Central memory CD4-positive, alpha-beta T cell (primary cell): ENCODE data around the gene PRDX1.
"Not testable (repeated sequence)": the region's sequence is repeated elsewhere in the genome, so short reads cannot be mapped to it uniquely, and the experiment has no call there.

Experiments
- DNase-seq: peaks from one replicate; pipeline ENCODE4 v3.0.0; 2022

The PRDX1 gene

DNA sequence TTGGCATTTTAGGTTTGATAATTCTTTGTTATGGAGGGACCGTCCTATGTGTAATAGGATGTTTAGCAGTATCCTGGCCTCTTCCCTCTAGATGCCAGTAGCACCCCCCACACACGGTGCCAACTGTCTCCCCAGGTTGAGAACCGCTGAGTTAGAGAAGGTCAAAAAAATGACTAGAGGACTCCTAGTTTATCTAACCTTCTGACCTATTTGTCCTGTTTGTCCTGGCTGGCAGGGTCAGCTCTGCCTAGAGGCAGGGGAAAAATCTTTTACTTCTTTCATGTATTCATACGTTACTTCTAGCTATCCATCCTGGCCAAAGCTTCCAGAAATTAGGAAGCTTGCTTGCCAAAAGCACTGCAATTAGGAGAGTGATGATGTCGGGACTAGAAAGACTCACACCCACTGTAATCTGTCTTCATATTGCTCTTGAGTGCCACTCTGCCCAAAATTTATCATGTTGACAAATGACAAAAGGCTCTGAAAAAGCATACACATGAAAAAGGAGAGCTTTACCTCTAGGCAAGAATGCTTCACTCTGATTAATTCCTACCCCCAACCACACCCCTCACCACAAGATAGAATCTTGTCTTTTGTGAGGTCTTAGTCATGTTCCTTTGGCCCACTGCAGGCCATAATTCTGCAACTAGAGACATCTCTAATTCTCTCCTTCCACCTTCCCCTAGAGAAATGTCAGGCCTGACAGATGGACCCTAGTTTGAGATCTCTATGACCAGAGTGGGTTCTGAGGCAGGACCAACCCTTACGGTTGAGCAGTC is 14.5 kb upstream of the PRDX1 start:
- DNase-seq: no peak

DNA sequence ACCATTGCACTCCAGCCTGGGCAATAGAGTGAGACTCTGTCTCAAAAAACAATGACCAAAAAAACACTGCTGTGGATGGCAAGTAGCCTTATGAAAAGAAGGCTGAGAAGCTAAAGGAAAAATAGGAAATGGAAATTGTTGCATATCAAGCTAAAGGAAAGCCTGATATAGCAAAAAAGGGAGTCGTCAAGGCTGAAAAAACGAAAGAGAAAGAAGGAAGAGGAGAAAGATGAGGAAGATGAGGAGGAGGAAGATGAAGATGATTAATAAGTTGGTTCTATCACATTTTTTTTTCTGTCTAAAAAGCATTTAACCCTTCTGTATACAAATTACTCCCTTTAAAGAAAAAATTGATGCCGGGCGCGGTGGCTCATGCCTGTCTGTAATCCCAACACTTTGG is 10.2 kb upstream of the PRDX1 start:
- DNase-seq: no peak

DNA sequence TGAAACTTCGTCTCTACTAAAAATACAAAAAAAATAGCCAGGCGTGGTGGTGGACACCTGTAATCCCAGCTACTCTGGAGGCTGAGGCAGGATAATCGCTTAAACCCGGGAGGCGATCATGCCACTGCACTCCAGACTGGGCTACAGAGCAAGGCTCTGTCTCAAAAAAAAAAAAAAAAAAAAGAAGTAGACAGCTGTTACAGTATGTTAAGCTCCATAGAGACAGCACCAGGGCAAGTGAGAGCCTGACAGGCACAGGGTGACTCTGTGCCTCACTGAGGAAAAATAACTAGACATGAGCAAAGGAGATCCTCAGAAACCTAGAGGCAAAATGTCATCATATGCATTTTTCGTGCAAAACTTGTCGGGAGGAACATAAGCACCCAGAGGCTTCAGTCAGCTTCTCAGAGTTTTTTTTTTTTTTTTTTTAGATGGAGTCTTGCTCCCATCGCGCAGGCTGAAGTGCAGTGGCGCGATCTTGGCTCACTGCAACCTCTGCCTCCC is 9.0 kb upstream of the PRDX1 start:
- DNase-seq: no peak

DNA sequence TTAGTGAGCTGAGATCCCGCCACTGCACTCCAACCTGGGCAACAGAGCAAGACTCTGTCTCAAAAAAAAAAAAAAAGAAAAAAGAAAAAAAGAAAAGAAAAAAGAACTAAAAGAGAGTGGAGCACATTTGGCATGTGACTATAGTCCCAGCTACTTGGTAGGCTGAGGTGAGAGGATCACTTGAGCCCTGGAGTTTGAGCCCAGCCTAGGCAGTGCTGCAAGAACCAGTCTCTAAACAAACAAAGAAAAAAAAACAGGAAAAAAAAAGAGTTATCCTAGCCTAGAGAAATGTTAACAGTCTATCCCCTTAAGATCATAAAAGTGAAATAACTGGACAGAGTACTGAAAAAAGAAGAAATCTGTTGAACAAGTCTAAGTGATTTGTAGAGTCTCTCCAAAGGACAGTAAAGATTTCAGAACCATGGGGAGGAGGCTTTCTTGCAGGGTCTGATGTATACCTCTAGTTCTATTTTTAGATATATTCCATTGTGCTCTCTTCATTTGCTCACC is 4.5 kb upstream of the PRDX1 start:
- DNase-seq: no peak

DNA sequence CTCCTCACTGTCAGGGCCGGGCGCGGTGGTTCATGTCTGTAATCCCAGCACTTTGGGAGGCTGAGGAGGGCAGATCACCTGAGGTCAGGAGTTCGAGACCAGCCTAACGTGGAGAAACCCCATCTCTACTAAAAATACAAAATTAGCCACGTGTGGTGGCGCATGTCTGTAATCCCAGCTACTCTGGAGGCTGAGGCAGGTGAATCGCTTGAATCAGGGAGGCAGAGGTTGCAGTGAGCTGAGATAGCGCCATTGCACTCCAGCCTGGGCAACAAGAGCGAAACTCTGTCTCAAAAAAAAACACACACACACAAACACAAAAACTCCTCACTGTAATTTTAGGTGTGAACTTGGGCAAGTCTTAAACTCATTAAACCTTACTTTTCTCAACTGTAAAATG is 2.3 kb upstream of the PRDX1 start:
- not testable (repeated sequence) for DNase-seq

DNA sequence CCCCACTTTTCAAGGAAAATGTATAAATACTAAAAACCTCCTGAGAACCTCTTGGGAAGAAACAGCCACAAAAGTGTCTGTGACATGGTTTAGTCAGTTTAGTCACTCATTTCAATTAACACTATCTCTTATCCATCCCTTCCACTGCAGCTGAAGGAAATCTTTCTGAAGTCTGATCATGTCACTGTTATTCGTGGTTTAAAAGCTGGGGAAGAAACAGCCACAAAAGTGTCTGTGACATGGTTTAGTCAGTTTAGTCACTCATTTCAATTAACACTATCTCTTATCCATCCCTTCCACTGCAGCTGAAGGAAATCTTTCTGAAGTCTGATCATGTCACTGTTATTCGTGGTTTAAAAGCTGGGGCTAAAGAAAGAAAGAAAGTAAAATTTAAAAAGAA is 1.8 kb upstream of the PRDX1 start:
- not testable (repeated sequence) for DNase-seq

DNA sequence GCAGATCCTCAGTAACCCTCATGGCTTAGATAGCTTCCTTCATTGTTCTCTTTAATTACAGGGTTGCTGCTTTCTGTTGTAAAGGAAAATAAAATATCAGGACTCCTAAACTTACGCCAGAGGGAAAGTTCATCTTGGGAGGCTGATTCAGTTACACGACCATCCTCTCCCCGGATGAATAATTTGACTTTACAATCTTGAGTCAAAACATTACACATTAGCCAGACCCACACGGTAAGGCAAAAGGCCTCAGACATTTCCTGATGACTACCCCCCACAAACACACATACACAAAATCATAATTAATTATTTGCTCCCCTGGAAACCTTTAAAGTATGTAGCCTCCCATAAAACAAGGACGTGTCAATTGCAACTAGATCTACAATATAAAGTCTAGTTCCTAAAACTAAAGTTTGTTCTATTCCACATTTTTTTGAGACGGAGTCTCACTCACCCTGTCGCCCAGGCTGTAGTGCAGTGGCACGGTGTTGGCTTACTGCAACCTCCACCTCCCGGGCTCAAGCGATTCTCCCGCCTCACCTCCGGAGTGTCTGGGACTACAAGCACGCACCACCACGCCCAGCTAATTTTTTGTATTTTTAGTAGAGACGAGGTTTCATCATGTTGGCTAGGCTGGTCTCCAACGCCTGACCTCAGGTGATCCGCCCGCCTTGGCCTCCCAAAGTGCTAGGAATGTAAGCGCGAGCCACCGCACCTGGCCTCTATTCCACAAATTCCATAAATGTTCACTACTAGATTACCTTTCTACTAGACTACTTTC is 830 bp upstream of the PRDX1 start:
- DNase-seq: no peak

DNA sequence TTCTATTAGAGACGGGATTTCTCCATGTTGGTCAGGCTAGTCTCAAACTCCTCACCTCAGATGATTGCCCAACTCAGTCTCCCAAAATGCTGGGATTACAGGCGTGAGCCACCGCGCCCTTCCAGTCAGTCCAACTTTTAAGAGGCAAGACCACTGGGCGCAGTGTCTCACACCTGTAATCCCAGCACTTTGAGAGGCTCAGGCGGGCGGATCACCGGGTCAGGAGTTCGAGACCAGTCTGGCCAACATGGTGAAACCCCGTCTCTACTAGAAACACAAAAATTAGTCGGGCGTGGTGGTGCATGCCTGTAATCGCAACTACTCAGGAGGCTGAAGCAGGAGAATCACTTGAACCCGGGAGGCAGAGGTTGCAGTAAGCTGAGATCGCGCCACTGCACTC is 1.9 kb downstream of the PRDX1 start:
- DNase-seq: not testable (repeated sequence)

DNA sequence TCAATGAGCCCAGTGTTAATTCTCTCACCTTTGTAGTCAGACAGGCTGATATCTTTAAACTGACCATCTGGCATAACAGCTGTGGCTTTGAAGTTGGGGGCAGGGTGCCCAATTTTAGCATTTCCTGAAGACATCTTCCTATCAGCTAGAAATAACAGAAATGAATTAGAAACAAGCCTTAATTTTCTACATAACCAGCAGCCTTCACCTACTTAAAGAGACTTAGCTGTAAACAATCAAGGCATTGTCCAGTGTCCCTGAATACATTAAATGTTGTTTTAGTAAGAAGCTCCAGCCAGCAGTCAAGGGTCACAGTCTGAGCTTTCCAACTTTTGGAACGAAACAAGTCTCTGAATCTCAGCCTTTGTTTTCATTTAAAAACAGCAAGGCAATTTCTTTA is 2.8 kb downstream of the PRDX1 start:
- no peak for DNase-seq

DNA sequence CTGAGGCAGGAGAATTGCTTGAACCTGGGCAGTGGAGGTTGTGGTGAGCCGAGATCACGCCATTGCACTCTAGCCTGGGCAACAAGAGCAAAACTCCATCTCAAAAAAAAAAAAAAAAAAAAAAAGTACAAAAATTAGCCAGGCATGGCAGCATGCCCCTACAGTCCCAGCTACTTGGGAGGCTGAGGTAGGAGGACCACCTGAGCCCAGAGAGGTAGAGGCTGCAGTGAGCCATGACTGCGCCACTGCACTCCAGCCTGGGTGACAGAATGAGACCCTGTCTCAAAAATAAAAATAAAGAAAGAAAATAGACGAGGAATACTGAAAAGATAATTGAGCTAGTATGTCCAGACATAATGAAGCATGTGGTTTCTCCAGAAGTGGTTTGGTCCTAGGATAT is 3.3 kb downstream of the PRDX1 start:
- not testable (repeated sequence) for DNase-seq

DNA sequence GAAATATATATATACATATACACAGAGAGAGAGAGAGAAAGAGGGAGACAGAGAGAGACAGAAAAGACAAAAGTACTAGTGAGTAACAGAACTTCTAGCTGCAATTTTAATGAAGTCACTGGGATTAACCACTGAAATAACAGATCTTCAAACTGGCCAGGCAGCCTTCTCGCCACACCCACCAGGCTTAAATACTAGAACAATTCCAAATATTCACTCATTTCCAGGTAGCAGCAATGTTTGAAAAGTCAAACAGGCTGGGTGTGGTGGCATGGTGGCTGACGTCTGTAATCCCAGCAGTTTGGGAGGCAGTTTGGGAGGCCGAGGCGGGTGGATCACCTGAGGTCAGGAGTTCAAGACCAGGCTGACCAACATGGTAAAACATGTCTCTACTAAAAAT is 5.2 kb downstream of the PRDX1 start:
- no peak for DNase-seq

DNA sequence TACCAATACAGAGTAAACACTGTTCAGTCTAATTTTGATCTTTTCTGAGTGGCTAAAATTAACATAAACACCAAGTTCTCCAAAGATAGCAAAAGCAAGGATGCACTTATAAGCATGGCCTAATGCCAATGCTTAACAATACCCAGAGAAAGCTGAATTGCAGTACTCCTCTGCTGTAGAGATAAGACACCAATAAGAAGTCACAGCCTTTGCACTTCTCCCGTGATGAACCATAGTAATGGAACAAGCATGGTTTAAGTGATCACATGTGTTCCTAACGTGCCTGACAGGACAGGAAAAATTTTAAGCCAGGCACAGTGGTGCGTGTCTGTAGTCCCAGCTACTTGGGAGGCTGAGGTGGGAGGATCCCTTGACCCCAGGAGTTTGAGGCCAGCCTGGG is 5.6 kb downstream of the PRDX1 start:
- DNase-seq: no peak

DNA sequence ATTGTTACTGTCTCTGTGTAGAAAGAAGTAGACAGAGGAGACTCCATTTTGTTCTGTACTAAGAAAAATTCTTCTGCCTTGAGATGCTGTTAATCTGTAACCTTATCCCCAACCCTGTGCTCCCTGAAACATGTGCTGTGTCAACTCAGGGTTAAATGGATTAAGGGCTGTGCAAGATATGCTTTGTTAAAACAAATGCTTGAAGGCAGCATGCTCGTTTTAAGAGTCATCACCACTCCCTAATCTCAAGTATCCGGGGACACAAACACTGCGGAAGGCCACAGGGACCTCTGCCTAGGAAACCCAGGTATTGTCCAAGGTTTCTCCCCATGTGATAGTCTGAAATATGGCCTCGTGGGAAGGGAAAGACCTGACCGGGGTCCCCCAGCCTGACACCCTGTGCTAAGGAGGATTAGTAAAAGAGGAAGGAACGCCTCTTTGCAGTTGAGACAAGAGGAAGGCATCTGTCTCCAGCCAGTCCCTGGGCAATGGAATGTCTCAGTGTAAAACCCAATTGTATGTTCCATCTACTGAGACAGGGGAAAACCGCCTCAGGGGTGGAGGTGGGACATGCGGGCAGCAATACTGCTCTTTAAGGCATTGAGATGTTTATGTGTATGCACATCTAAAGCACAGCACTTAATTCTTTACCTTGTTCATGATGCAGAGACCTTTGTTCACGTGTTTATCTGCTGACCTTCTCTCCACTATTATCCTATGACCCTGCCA is 8.0 kb downstream of the PRDX1 start:
- DNase-seq: not testable (repeated sequence)

DNA sequence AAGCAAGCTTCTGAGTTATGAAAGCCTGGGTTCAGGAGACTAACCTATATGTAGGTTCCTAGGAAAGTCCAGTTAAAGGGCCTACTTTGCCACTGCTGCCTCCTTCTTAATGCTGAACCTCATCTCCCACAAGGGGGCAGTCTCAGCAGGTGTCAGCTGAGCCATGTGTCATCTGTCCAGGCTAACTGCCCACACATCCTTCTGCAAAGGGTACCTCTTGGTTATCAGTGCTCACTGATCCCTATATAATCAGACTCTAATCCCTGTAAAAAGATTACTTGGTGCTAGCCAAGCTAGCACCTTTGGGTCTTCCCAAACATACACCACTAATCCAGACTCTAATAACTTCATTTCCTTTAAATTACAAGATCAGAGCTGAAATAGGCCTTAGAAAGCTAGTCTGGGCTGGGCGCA is 9.0 kb downstream of the PRDX1 start:
- peak; percentile 43 for DNase-seq

DNA sequence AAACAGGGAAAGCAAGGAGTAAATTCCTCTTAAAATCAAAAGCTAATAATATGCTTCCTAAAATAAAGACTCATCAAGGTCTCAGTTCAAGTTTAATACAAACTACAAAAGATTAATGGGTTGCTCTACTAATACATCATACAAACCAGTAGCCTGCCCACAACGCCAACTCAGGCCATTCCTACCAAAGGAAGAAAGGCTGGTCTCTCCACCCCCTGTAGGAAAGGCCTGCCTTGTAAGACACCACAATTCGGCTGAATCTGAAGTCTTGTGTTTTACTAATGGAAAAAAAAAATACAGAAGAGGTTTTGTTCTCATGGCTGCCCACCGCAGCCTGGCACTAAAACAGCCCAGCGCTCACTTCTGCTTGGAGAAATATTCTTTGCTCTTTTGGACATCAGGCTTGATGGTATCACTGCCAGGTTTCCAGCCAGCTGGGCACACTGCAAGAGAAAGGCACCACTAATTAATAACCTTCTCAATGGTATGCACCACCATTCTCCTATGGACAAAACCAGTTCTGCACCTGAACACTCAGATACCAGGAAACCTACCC is 10.6 kb downstream of the PRDX1 start:
- no peak for DNase-seq

DNA sequence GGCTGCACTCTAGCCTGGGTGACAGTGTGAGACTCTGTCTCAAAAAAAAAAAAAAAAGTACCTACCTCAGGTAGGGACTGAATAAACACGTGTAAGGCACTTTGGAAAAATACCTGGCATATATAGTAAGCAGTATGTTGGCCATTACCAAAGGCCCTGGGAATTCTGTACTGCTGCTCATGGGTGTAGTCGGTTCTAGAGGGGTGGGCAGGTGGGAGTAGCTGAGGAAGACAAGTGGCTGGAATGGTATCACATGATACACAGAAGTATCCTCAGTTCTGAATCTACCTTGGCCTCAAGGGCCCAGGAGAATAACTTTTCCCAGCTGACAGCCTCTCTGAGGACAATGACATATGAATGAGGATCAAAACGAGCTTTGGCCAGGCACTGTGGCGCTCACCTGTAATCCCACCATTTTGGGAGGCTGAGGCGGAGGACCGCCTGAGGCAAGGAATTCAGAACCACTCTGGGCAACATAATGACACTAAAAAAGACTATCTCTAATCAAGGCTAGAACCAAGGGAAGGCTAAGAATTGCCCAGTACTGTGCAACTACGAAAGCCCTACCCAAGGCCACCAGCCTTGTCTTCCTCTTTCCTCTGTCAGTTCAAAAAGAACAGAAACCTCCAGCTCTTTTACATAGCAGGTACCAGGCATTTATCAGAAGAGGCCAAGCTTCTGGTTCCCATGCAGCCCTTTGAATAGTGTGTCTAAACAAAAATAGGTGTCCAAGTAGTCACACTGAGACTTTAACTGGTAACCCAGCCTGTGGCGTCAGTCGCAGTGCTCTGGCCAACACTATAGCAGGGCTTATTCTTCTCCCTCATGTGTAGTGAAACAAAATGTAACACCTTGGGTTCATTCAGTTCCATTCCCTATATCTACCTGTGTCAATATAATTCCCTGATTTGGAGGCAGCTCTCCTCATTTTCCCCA is 11.4 kb downstream of the PRDX1 start:
- no peak for DNase-seq

DNA sequence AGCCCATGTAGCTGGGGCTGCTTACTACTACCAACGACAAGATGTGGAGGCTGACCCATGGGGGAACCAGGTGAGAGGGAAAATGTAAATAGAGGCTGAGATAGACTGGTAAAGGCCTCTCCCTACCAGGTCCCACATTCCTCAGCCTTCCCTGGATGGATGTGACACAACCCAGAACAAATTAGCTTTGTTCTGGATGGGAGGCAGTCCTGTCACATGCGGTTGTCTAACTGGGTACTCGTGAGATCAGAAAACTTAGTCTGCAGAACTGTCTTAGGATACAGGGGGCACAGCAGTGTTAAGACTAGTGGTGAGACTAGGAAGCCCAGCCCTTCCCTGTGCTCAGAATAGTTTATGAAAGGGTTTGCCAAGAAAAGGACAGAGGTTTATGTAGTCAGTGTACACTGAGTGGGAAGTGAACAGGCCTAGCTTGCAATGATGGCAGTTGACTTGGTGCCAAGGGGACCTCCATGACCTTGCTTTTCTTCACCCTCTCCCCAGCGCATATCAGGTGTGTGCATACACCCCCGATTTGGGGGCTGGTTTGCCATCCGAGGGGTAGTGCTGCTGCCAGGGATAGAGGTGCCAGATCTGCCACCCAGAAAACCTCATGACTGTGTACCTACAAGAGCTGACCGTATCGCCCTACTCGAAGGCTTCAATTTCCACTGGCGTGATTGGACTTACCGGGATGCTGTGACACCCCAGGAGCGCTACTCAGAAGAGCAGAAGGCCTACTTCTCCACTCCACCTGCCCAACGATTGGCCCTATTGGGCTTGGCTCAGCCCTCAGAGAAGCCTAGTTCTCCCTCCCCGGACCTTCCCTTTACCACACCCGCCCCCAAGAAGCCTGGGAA is 13.2 kb downstream of the PRDX1 start:
- no peak for DNase-seq

DNA sequence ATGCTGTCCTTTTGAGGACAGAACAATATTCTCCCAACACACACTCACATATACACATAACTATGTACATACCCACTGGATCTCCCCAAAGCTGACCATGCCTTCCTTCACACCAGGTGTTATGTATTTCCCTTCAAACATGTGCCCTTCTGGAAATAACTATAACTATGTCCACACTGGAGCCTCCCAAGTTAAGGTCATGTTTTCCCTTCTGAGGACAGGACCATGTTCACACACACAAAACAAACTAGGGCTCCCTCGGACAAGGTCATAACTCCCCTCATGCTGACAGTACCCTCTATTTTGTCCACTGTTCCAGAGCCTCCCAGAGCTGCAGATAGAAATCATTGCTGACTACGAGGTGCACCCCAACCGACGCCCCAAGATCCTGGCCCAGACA is 13.8 kb downstream of the PRDX1 start:
- DNase-seq: no peak

DNA sequence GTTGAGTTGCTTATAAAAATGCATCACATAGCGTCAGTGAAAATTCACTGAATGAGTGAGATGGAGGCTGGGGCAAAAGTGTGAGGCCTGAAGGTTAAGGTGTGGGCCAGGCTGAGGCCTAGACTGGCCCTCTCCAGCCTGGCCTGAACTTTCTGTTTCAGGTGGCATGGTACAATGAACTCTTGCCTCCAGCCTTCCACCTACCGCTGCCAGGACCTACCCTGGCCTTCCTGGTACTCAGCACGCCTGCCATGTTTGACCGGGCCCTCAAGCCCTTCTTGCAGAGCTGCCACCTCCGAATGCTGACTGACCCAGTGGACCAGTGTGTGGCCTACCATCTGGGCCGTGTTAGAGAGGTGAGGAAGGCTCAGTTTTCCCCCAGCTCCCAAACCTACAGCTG is 14.5 kb downstream of the PRDX1 start:
- DNase-seq: no peak

DNA sequence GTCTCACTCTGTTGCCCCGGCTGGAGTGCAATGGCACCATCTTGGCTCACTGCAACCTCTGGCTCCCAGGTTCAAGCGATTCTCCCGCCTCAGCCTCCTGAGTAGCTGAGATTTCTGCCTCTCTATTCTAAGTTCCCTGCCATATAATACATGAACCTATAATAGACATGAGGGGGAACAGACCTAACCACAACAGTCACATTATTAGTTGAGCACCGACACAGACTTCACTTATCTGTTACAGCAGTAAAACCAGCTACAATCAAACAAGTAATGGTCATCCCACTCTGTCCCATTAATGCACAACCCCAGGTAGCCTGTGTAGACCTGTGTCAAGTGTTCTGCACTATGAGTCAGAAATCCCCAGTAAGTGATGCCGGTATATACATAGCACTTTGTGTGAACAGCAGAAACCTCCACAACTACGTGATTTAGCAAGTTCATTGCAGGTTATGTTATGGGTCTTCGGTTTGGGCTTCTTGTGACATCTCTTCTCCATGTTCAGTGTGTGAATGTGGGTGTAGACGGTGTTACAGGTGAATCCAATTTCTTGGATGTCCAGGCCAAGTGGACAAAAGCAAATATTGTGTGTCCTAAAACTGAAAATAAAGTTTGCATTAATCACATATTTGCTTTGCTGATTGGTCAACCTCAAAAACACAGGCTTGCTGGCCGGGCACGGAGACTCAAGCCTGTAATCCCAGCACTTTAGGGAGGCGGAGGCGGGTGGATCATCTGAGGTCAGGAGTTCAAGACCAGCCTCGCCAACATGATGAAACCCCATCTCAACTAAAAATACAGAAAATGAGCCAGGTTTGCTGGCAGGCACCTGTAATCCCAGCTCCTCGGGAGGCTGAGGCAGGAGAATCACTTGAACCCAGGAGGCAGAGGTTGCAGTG is 18.0 kb downstream of the PRDX1 start:
- DNase-seq: no peak
